Loucy (cell line): ENCODE results near the gene RFXAP.

Experiments
- EZH2phosphoT487 ChIP-seq: fragments of 200-600 bp; IDR thresholded peaks from 2 replicates; pipeline ENCODE4 v1.6.1; 2018; ENCODE audit warnings: antibody characterized with exemption, mild to moderate bottlenecking, moderate library complexity, borderline replicate concordance
- TF ChIP-seq, protein P1 (sequence below): fragments of 200-600 bp; sonication (generic); conservative IDR thresholded peaks from 2 replicates; pipeline ENCODE4 v1.5.1; 2014; ENCODE audit warnings: mild to moderate bottlenecking, antibody characterized with exemption, low read length

DNA sequence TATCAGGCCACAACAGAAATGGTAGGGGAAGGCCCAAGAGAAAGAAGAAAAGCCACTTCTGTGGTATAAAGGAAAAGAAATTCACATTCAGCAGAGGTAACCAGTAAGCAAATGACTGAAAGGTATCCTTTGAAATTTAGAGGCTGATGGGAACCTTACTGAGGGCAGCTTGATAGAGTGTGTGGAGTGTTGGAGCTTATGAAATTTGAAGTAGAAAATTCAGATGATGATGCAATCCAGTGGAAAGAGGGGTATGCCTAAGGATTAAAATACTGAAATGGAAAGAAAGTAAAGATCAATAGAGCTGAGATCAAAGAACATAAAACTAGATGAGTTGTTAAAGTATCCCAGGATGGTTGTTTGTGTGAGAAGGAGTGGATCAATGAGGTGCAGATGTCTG, 42.8 kb upstream of the RFXAP start:
- TF ChIP-seq, protein P1, sequence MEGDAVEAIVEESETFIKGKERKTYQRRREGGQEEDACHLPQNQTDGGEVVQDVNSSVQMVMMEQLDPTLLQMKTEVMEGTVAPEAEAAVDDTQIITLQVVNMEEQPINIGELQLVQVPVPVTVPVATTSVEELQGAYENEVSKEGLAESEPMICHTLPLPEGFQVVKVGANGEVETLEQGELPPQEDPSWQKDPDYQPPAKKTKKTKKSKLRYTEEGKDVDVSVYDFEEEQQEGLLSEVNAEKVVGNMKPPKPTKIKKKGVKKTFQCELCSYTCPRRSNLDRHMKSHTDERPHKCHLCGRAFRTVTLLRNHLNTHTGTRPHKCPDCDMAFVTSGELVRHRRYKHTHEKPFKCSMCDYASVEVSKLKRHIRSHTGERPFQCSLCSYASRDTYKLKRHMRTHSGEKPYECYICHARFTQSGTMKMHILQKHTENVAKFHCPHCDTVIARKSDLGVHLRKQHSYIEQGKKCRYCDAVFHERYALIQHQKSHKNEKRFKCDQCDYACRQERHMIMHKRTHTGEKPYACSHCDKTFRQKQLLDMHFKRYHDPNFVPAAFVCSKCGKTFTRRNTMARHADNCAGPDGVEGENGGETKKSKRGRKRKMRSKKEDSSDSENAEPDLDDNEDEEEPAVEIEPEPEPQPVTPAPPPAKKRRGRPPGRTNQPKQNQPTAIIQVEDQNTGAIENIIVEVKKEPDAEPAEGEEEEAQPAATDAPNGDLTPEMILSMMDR, result no peak
- TF ChIP-seq EZH2phosphoT487, result no peak
